ENCODE measurements around the gene HOXD10.

GRCh38 chr2:176166272-176166671 is 49.7 kb downstream of the HOXD10 start:
- no peak for TF ChIP-seq CTCF (conservative IDR thresholded peaks at IDR 0.05; ENCODE audit: low read depth, low read length)
- no peak for TF ChIP-seq EZH2 (IDR thresholded peaks at IDR 0.05; ENCODE audit: borderline replicate concordance, low read depth, low read length, poor library complexity, severe bottlenecking)
